HS-5 (cell line): Measurements from ENCODE around the gene COL1A1.

ENCODE experiments used
- DNase-seq: peaks from one replicate; pipeline ENCODE4 v3.0.0-alpha.2; 2012; ENCODE audit warnings: low read depth

COL1A1 gene

DNA sequence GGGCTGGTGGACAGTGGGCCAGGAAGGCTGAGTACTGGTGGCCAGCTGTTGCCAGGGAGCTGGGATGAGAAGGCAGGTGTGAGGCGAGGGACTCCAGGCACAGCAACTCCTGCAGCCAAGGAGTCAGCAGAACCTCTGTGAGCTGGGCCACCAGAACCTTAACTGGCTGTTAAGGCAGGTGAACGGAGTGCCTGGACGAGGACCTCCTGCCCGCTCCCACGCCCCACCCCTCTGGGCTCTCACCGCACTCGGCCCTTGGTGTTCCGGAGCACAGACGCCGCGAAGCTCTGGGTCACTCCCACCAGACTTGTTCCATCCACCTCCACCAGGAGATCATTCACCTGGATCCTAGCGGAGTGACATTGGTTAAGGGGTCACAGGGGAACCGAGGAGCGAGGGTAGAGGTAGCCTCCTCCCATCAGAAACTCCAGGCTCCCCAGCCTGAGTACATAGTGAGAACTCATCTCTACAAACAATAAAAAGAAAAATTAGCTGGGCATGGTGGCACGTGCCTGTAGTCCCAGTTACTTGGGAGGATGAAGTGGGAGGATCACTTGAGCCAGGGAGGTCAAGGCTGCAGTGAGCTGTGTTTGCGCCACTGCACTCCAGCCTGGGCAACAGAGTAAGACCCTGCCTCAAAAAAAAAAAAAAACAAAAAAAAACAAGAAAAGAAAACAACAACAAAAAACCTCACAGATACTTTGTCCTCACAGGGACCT, 60.2 kb downstream of the COL1A1 start:
- no peak for DNase-seq

DNA sequence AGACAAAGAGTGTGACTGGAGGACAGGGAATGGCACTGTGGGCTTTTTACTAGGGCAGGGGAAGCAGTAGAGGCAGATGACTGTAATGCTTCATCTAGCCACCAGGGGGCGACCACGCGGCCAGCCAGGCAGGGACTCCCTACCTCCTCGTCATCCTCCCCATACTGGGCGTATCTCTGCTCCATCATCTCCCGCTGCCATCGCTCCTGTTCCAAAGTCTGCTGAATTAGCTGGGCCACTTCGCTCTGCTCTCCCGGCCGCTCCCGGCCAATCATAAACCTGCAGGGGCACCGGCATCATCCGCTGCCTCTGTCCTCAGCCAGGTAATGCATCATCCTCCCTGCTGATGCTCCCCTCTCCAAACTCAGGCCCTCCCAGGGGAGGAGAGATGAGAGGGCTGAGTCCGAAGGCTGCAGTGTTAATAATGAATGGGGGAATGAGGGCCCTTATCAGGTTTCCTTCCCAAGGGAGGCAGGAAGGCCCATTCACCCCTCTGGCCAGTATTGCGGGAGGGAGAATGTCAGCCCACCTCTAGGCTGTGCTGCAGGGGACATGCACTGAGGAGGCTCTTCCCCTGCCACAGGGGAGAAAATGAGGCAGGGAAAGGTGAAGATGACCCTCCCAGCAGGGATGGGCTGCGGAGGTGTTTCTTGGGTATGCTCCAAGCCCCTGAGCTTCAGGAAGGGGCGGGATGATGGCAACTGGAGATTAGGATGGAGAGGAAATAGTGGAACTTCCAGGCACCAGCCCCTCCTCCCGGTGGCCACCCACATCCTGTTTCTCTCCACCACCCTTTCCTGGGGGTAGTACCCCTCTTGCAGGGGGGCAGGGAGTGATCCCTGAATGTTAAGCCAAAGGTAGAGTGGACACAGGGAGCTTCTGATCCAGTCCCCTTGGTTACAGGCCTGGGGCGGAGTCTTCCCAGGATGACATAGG, 61.2 kb downstream of the COL1A1 start:
- DNase-seq, result no peak

DNA sequence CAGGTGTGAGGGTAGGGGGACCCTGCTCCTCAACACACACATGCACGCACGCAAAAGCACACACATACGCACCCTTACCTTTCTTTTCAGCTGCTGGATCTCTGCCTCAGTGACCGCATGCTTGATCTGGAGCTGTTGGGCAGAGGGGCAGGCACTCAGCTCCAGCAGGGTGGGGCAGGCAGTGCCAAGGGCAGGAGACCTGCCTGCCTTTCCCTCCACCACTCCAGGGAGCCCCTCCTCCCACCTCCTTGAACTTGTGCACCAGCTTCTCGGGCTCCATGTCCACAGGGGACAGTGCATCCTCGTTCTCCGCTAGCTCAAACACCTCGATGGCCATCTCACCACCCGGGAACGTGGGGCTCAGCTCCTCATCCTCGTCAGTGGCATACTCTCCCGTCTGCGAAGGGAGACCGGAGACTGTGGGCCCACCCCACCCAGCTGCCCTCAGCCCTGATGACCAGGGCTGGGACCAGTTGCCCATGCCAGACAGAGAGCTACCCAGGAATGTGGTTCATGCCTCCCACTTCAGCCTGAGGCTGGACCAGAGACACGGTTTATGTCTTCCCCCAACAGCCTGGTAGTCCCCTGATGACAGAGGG, 62.1 kb downstream of the COL1A1 start:
- no peak for DNase-seq

DNA sequence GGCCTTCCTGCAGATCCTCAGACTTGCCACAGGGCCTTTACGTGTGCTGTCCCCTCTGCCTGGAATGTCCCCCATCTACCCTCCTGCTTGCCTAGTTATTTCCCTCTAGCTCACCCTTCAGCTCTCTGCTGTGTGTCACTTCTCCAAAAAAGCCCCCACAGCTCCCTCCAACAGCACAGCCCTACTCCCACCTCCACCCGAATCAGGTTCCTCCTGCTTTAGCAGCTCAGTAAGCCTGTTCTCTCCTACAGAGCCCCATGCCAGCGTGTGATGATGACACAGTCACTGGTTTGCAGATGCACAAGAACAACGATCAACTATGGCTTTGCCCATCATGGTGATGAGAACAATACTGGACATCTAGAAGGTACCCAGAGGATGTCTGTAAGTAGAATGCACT, 64.4 kb downstream of the COL1A1 start:
- DNase-seq, result no peak

DNA sequence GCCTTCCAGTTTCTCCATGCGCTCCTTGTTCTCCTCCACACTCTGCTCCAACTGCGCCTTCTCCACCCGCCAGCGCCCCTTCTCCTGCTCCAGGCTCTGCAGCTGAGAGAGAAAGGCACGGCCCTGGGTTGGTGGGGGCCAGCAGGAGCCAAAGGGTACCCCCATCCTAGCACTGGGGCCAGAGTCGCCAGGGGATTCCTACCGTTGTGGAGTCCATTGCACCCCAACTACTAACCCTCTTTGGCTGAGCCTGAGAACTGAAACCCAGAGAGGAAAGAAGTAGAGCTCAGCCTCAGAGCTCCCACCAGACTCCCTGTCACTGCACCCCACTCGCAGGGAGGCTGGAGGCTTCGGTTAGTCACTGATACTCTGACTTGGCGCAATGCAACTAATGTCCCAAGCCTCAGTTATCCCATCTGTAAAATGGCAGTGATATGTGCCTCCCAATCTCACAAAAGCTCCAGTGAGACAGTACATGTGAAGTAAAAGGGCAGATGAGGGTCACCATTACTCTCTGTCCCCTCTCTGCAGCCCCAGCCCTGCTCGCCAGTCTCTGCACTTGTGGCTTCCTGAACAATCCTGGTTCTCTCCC, 65.2 kb downstream of the COL1A1 start:
- DNase-seq, result no peak

DNA sequence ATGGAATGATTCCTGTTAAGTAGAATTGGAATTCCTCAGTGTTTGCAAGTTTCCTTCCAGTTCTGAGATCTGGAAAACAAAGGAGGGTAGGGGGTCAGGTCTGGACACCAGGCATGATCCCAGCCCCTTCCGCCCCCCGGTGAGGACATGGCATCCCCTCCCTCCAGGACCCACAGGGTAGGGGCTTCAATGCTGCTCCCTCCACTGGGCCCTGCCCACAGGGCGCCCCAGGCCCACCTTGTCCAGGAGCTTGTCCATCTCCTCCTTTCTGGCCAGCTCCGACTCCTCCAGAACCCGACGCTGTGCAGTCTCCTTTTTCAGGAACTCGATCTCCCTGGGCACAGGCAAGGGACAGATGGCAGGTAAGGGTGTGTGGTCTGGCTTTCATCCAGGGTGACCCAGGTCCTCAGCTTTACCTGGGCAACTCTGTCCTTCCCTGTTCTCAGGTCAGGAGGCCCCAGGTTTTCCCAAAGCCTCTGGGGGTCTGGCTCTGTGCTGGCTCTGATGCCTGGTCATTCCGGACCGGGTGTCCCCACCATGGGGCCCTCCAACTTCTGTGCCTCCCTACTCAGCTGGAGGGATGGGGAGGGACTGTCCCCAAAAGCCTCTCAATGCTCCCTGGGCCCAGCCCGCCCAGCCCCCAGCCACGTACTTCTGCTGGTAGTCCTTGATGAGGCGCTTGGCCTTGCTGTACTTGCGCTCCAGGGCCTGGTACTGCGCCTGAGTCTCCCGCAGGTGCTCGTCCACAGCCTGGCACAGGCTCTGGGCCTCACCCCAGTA, 65.9 kb downstream of the COL1A1 start:
- DNase-seq, result no peak

DNA sequence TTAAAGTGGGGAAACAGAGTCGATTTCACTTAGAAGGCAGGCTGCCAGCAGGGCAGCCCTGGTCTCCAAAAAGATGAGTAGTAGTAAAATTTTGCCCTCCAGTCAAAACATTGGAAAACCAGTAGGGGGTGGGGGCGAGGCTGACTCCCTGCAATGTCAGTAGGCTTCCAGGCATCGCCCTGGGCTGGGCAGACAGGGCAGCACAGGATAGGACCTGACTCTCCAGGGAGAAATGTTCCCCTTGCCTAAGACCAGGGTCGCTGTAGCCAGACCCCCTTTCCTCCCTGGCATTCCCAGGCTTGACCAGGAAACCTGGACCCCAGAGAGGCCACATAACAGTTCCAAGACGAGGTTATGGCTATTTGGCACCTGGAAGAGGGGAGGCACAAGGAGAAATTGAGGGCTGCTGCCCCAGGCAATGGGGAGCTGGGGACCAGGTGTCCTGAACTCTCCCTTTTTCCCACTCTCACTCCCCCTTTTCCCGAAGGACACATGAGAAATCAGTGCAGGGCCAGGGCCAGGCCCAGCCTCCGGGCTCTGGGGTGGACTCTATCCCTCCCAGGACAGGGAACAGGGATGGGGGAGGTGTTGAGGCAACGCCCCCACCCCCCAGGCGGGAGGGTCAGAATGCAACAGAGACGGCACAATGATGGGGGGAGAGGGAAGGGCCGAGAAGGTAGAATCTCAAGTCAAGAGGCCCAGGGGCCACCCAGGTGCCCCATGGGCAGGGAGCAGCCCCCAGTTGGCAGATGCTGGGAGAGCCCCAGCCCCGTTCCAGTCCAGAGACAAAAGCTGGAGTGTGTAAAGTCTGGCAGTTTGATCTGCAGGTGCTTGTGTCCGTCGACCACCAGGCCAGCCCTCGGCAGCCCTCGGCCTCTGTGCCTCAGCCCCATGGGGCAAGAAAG, 67.0 kb downstream of the COL1A1 start:
- no peak for DNase-seq

DNA sequence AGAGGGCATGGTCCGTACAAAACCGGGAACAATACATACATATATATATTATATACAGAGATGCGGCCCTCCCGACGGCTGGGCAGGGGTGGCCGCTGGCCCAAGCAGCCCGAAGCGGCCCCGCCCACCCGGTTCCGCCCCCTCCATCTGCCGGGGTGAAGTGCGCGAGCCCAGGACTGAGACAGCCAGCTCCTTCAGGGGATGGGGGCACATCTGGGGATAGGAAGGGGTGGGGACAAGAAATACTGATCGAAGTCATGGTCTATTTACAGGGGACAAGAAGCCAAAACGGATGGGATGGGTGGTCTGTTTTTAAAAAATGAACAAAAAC, 67.7 kb downstream of the COL1A1 start:
- DNase-seq, result no peak
